DND-41 (cell line): ENCODE measurements around the gene RFTN1.

Source experiments
- ATAC-seq: fragments of 200-7000 bp; cut with Tn5 transposase; 3 replicates; pipeline ENCODE4 v1.9.1; 2021; ENCODE audit warnings: low read depth; ENCODE audit not compliant: insufficient read depth
- DNase-seq: peaks from one replicate; pipeline ENCODE4 v3.0.0-alpha.2; 2020
- H2AFZ ChIP-seq: 2 replicates; pipeline ENCODE4 v1.6.0; 2012; ENCODE audit warnings: low read depth, low read length
- H3K27ac ChIP-seq: 2 replicates; pipeline ENCODE4 v1.5.1; 2012; ENCODE audit warnings: low read length, inconsistent platforms
- H3K27me3 ChIP-seq: fragments of 200-600 bp; sonication (generic); 2 replicates; pipeline ENCODE4 v1.6.0; 2012; ENCODE audit warnings: low read length, mild to moderate bottlenecking, inconsistent platforms; ENCODE audit not compliant: insufficient read depth, poor library complexity
- H3K36me3 ChIP-seq: 2 replicates; pipeline ENCODE4 v1.5.1; 2012; ENCODE audit warnings: low read length, inconsistent platforms; ENCODE audit not compliant: insufficient read depth
- H3K4me1 ChIP-seq: 2 replicates; pipeline ENCODE4 v1.5.1; 2012; ENCODE audit warnings: mild to moderate bottlenecking, low read length; ENCODE audit not compliant: insufficient read depth
- H3K4me2 ChIP-seq: 2 replicates; pipeline ENCODE4 v1.6.0; 2012; ENCODE audit warnings: mild to moderate bottlenecking, moderate library complexity, low read length, inconsistent platforms; ENCODE audit not compliant: insufficient read depth
- H3K4me3 ChIP-seq, 2 experiments: fragments of 200-600 bp in 1 of 2; shearing (Covaris generic) in 1 of 2; 2 replicates each; pipeline ENCODE4 v1.5.1; 2012 to 2016; ENCODE audit warnings: inconsistent platforms in 2 of 2, low read length in 2 of 2, mild to moderate bottlenecking in 2 of 2, low read depth in 1 of 2, moderate library complexity in 1 of 2
- H3K79me2 ChIP-seq: 2 replicates; pipeline ENCODE4 v1.6.0; 2012; ENCODE audit warnings: low read length, inconsistent platforms; ENCODE audit not compliant: insufficient read depth
- H3K9ac ChIP-seq: 2 replicates; pipeline ENCODE4 v1.6.0; 2012; ENCODE audit warnings: low read depth, mild to moderate bottlenecking, inconsistent platforms, low read length, moderate library complexity
- H3K9me3 ChIP-seq: 2 replicates; pipeline ENCODE4 v1.5.1; 2012; ENCODE audit warnings: low read length, moderate library complexity, mild to moderate bottlenecking, inconsistent platforms; ENCODE audit not compliant: insufficient read depth, severe bottlenecking
- H4K20me1 ChIP-seq: 2 replicates; pipeline ENCODE4 v1.6.0; 2012; ENCODE audit warnings: low read length; ENCODE audit not compliant: insufficient read depth
- EZH2 ChIP-seq: IDR thresholded peaks from 3 replicates; pipeline ENCODE4 v1.6.1; 2012; ENCODE audit warnings: borderline replicate concordance, low read depth, mild to moderate bottlenecking, moderate library complexity, low read length, inconsistent platforms; ENCODE audit not compliant: severe bottlenecking
- TF ChIP-seq, protein P1 (sequence below): IDR thresholded peaks from 2 replicates; pipeline ENCODE4 v1.5.1; 2012; ENCODE audit warnings: borderline replicate concordance, low read length, moderate library complexity, mild to moderate bottlenecking; ENCODE audit not compliant: poor library complexity, severe bottlenecking; ENCODE audit errors: extremely low read depth

RFTN1 gene

DNA sequence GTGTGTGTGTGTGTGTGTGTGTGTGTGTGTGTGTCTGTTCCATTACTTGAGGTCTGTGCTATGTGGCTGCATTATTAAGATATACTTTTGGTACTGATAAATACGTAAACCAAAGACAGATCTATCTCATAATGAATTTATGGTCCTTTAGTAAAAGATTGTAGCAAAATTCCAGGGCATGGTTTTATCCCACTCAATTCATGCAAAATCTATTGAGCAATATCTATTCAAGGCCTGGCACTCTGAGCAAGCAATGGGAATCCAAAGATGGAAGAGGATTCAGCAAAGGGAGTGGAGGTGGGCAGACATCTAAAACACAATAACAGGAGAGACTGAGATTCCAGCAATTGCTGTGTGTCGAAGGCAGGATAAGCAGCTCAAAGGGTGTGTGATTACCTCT lies 86.8 kb downstream of the RFTN1 start:
- no peak for ATAC-seq
- Histone ChIP-seq H3K27ac (peak overlapping the region; percentile 8; the same call in 1 of the 2 replicates), H4K20me1 (no peaks in the 10 kb centered on the region), H3K27me3 (no peaks in the 10 kb centered on the region), H3K9ac (no peak overlapping the region), H3K4me2 (no peak overlapping the region), H3K4me1 (no peaks in the 10 kb centered on the region), H2AFZ (no peak overlapping the region), H3K4me3 (no peak overlapping the region), H3K79me2 (peaks cover 33% of the 10 kb centered on the region), H3K9me3 (no peaks in the 10 kb centered on the region), H3K36me3 (peaks cover 30% of the 10 kb centered on the region)
- no peak for TF ChIP-seq EZH2
- TF ChIP-seq, protein P1, sequence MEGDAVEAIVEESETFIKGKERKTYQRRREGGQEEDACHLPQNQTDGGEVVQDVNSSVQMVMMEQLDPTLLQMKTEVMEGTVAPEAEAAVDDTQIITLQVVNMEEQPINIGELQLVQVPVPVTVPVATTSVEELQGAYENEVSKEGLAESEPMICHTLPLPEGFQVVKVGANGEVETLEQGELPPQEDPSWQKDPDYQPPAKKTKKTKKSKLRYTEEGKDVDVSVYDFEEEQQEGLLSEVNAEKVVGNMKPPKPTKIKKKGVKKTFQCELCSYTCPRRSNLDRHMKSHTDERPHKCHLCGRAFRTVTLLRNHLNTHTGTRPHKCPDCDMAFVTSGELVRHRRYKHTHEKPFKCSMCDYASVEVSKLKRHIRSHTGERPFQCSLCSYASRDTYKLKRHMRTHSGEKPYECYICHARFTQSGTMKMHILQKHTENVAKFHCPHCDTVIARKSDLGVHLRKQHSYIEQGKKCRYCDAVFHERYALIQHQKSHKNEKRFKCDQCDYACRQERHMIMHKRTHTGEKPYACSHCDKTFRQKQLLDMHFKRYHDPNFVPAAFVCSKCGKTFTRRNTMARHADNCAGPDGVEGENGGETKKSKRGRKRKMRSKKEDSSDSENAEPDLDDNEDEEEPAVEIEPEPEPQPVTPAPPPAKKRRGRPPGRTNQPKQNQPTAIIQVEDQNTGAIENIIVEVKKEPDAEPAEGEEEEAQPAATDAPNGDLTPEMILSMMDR: no peak
- DNase-seq: no peak

- Histone ChIP-seq H3K36me3 (peaks cover 24% of the 10 kb centered on the region), H3K4me2 (no peak overlapping the region)
Measured at GRCh38 chr3:16426029-16426400, 87.5 kb downstream of the RFTN1 start.

GRCh38 chr3:16425398-16426028 lies 88.0 kb downstream of the RFTN1 start:
- ATAC-seq (no peak), DNase-seq (no peak)
- Histone ChIP-seq H2AFZ (no peak overlapping the region), H3K36me3 (peaks cover 19% of the 10 kb centered on the region; the same call in 1 of the 2 replicates), H4K20me1 (no peaks in the 10 kb centered on the region), H3K4me3 (no peak overlapping the region), H3K4me1 (no peaks in the 10 kb centered on the region), H3K79me2 (peaks cover 31% of the 10 kb centered on the region), H3K27me3 (no peaks in the 10 kb centered on the region), H3K4me2 (no peak overlapping the region), H3K9ac (no peak overlapping the region), H3K27ac (no peak overlapping the region), H3K9me3 (no peaks in the 10 kb centered on the region)
- TF ChIP-seq EZH2: no peak
- TF ChIP-seq, protein P1: no peak

More at GRCh38 chr3:16426029-16426400, 87.5 kb downstream of the RFTN1 start:
- DNase-seq: no peak
- Histone ChIP-seq H4K20me1 (no peaks in the 10 kb centered on the region), H3K9me3 (no peaks in the 10 kb centered on the region), H3K79me2 (peaks cover 31% of the 10 kb centered on the region), H3K27me3 (no peaks in the 10 kb centered on the region), H3K27ac (no peak overlapping the region), H3K4me1 (no peaks in the 10 kb centered on the region), H3K4me3 (no peak overlapping the region), H2AFZ (no peak overlapping the region), H3K9ac (no peak overlapping the region)
- no peak for ATAC-seq
- TF ChIP-seq, protein P1: no peak
- no peak for TF ChIP-seq EZH2
